Muscle of leg (tissue), 11 donors: ENCODE results near the gene GALE. TPM values are rescaled to one million over a fixed set of nuclear protein-coding genes. Genes with fewer than 3 reads are reported as not detected.

ENCODE experiments used
- DNase-seq: peaks from one replicate; pipeline ENCODE4 v3.0.0; 2013
- H3K27ac ChIP-seq: one replicate; pipeline ENCODE4 v1.5.1; 2013; ENCODE audit warnings: mild to moderate bottlenecking, low read length, control low read depth
- H3K27me3 ChIP-seq: one replicate; pipeline ENCODE4 v1.6.1; 2013; ENCODE audit warnings: low read length; ENCODE audit not compliant: control insufficient read depth, insufficient read depth
- H3K36me3 ChIP-seq: one replicate; pipeline ENCODE4 v1.6.1; 2013; ENCODE audit warnings: low read length; ENCODE audit not compliant: control insufficient read depth, insufficient read depth
- H3K4me1 ChIP-seq: one replicate; pipeline ENCODE4 v1.6.1; 2013; ENCODE audit warnings: low read length; ENCODE audit not compliant: control insufficient read depth, insufficient read depth
- H3K4me3 ChIP-seq: one replicate; pipeline ENCODE4 v1.5.1; 2013; ENCODE audit warnings: low read length, control low read depth
- H3K9me3 ChIP-seq: replicated peaks from 2 replicates; pipeline ENCODE4 v1.6.1; 2013; ENCODE audit warnings: low read depth, low read length; ENCODE audit not compliant: control insufficient read depth
- WGBS: methylation state at CpG from one replicate; pipeline ENCODE4 v1.1.5; 2013; ENCODE audit warnings: missing lambda C conversion rate; ENCODE audit not compliant: insufficient coverage; 5-methylcytosine and 5-hydroxymethylcytosine counted together
- polyA plus RNA-seq, 8 donors: library from polyadenylated mRNA; unstranded; fragments of 120-200 nt; gene quantifications; one replicate each; pipeline versions ENCODE4 v1.2.1 to v1.2.3, GENCODE V29; 2013; ENCODE audit warnings: inconsistent platforms in 1 of 8, low replicate concordance in 1 of 8; ENCODE audit not compliant: insufficient read length in 8 of 8, insufficient read depth in 1 of 8
- total RNA-seq: library from RNA; stranded (reverse); fragments of 120-200 nt; gene quantifications from one replicate; pipeline ENCODE4 v1.2.4, GENCODE V29; 2013

The GALE gene
- total and polyA plus RNA-seq, 9 donors = 19.5 to 27.8 (median 24.1) TPM

GRCh38 chr1:23757812-23758211 lies 42.7 kb downstream of the GALE start:
- peaks cover 3% of the 10 kb centered on the region for H3K4me1 ChIP-seq
- no CpG with 5 or more reads among the region's 1 CpG for WGBS

DNA sequence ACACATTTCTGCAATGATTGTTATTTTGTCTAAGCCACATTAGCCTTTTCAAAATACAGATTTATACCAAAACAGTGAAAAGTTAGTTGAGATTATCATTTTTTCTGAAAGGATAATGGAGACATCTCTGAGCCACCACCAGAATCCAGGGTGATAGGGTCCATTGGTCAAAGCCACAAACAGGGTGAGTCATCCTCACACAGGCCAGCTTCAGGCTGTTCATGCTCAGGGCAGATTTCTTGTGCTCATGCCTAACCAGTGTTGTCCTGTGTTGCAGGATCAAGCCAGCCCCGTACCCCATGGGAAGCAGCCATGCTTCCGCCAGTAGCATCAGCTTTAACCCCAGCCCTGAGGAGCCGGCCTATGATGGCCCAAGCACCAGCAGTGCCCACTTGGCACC lies 43.9 kb downstream of the GALE start:
- H3K9me3 ChIP-seq = no peaks in the 10 kb centered on the region
- no peaks in the 10 kb centered on the region for H3K27me3 ChIP-seq
- 100% methylated on average over 2 of the region's 3 CpGs for WGBS
- H3K4me1 ChIP-seq = peaks cover 3% of the 10 kb centered on the region
- no peak overlapping the region for H3K4me3 ChIP-seq
- peaks cover 95% of the 10 kb centered on the region for H3K36me3 ChIP-seq
- no peak for DNase-seq
- no peak overlapping the region for H3K27ac ChIP-seq

More at GRCh38 chr1:23757812-23758211, 42.7 kb downstream of the GALE start:
- Histone ChIP-seq H3K4me3 (no peak overlapping the region), H3K36me3 (peaks cover 90% of the 10 kb centered on the region), H3K9me3 (no peaks in the 10 kb centered on the region), H3K27me3 (no peaks in the 10 kb centered on the region), H3K27ac (no peak overlapping the region)
- no peak for DNase-seq

DNA sequence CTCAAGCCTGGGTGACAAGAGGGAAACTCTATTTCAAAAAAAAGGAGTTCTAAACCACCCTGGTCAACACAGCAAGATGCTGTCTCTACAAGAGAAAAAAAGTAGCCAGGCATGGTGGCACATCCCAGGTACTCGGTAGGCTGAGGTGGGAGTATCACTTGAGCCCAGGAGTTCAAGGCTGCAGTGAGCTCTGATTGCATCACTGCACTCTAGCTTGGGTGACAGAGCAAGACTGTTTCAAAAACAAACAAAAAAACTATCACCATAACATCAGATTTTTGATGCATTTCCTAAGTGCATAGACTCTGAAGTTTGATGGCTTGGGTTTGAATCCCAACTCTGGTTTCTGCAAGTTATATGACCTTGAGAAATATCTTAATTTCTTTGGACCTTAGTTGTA lies 47.6 kb downstream of the GALE start:
- no peak overlapping the region for H3K4me3 ChIP-seq
- no peaks in the 10 kb centered on the region for H3K9me3 ChIP-seq
- no peaks in the 10 kb centered on the region for H3K4me1 ChIP-seq
- no CpG with 5 or more reads among the region's 1 CpG for WGBS
- peaks cover 82% of the 10 kb centered on the region for H3K36me3 ChIP-seq
- no peak for DNase-seq
- H3K27me3 ChIP-seq = no peaks in the 10 kb centered on the region
- no peak overlapping the region for H3K27ac ChIP-seq

GRCh38 chr1:23751815-23752200 lies 48.7 kb downstream of the GALE start:
- peaks cover 72% of the 10 kb centered on the region for H3K36me3 ChIP-seq
- WGBS = 67% methylated on average over 1 of the region's 4 CpGs

GRCh38 chr1:23751050-23751814 lies 49.3 kb downstream of the GALE start:
- Histone ChIP-seq H3K4me1 (no peaks in the 10 kb centered on the region), H3K27me3 (no peaks in the 10 kb centered on the region), H3K27ac (no peak overlapping the region), H3K9me3 (no peaks in the 10 kb centered on the region), H3K4me3 (no peak overlapping the region), H3K36me3 (peaks cover 69% of the 10 kb centered on the region)
- peak; percentile 21 for DNase-seq
- 49% methylated on average over 8 of the region's 11 CpGs for WGBS

More at GRCh38 chr1:23751815-23752200, 48.7 kb downstream of the GALE start:
- DNase-seq = no peak
- H3K4me1 ChIP-seq = no peaks in the 10 kb centered on the region
- H3K4me3 ChIP-seq = no peak overlapping the region
- H3K27ac ChIP-seq = no peak overlapping the region
- no peaks in the 10 kb centered on the region for H3K9me3 ChIP-seq
- H3K27me3 ChIP-seq = no peaks in the 10 kb centered on the region

DNA sequence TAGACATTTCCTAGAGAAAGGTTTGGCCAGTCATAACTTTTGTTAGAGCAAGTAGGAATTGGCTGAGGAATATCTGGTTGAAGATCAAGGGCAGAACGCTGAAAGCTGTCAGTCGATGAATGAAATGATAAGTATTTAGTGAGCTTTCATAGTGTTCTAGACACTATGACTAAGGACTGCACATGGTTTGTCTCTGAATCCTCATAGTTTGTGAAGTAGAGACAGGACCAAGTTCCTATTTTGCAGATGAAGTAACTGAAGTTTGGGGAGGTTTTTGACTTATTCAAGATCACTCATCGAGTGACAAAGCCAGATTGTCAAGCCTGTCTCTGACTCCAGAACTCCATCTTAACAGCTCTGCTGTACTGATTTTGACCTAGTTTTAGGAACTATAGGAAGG lies 52.5 kb downstream of the GALE start:
- no peak overlapping the region for H3K4me3 ChIP-seq
- peaks cover 37% of the 10 kb centered on the region for H3K36me3 ChIP-seq
- WGBS = 94% methylated on average over 2 of the region's 3 CpGs
- no peak for DNase-seq
- H3K27me3 ChIP-seq = no peaks in the 10 kb centered on the region
- no peak overlapping the region for H3K27ac ChIP-seq
- peaks cover 9% of the 10 kb centered on the region for H3K4me1 ChIP-seq
- no peaks in the 10 kb centered on the region for H3K9me3 ChIP-seq

Other genes starting within 250 kb of the GALE start
- 129 TPM for gene ID3, start 241.3 kb downstream of the GALE start, total RNA-seq
- gene ID3, start 241.3 kb downstream of the GALE start, polyA plus RNA-seq = 10 to 100 TPM; 46.9 to 98.2 (median 77.3) TPM
- gene RPL11, start 108.9 kb downstream of the GALE start, total RNA-seq = 3,143 TPM
- 1,000 to 10,000 TPM; 2,763 to 3,658 (median 3,083) TPM for gene RPL11, start 108.9 kb downstream of the GALE start, polyA plus RNA-seq
- 25.6 TPM for gene ELOA, start 57.3 kb downstream of the GALE start, total RNA-seq
- 10 to 100 TPM; 21.5 to 32.0 (median 27.5) TPM for gene ELOA, start 57.3 kb downstream of the GALE start, polyA plus RNA-seq
- 42.6 TPM for gene PITHD1, start 22.3 kb downstream of the GALE start, total RNA-seq
- 10 to 100 TPM; 33.4 to 44.5 (median 37.8) TPM for gene PITHD1, start 22.3 kb downstream of the GALE start, polyA plus RNA-seq
- 23.5 TPM for gene LYPLA2, start 9.6 kb downstream of the GALE start, total RNA-seq
- 10 to 100 TPM; 35.0 to 42.9 (median 37.1) TPM for gene LYPLA2, start 9.6 kb downstream of the GALE start, polyA plus RNA-seq
- gene HMGCL, start 24.7 kb upstream of the GALE start, total RNA-seq = 33.7 TPM
- gene HMGCL, start 24.7 kb upstream of the GALE start, polyA plus RNA-seq = 10 to 100 TPM; 21.3 to 29.6 (median 22.6) TPM
- 20.4 TPM for gene FUCA1, start 67.5 kb upstream of the GALE start, total RNA-seq
- 10 to 100 TPM; 12.7 to 17.7 (median 13.6) TPM for gene FUCA1, start 67.5 kb upstream of the GALE start, polyA plus RNA-seq
- under 0.01 TPM for gene CNR2, start 112.6 kb upstream of the GALE start, total RNA-seq
- under 1 TPM in 7 of 8 donors, not detected in 1; 0.03 to 0.12 (median 0.05) TPM for gene CNR2, start 112.6 kb upstream of the GALE start, polyA plus RNA-seq
- 82.9 TPM for gene PNRC2, start 159.1 kb upstream of the GALE start, total RNA-seq
- 100 to 1,000 TPM in 7 of 8 donors, 10 to 100 TPM in 1; 98.3 to 131 (median 109) TPM for gene PNRC2, start 159.1 kb upstream of the GALE start, polyA plus RNA-seq
- 77.4 TPM for gene SRSF10, start 179.6 kb upstream of the GALE start, total RNA-seq
- 100 to 1,000 TPM in 6 of 8 donors, 10 to 100 TPM in 2; 92.8 to 141 (median 111) TPM for gene SRSF10, start 179.6 kb upstream of the GALE start, polyA plus RNA-seq